ENCODE measurements around the gene PLXDC1. TPM values are rescaled to one million over a fixed set of nuclear protein-coding genes. Genes with fewer than 3 reads are reported as not detected.

PLXDC1 gene
- total RNA-seq, result 0.52 TPM

DNA sequence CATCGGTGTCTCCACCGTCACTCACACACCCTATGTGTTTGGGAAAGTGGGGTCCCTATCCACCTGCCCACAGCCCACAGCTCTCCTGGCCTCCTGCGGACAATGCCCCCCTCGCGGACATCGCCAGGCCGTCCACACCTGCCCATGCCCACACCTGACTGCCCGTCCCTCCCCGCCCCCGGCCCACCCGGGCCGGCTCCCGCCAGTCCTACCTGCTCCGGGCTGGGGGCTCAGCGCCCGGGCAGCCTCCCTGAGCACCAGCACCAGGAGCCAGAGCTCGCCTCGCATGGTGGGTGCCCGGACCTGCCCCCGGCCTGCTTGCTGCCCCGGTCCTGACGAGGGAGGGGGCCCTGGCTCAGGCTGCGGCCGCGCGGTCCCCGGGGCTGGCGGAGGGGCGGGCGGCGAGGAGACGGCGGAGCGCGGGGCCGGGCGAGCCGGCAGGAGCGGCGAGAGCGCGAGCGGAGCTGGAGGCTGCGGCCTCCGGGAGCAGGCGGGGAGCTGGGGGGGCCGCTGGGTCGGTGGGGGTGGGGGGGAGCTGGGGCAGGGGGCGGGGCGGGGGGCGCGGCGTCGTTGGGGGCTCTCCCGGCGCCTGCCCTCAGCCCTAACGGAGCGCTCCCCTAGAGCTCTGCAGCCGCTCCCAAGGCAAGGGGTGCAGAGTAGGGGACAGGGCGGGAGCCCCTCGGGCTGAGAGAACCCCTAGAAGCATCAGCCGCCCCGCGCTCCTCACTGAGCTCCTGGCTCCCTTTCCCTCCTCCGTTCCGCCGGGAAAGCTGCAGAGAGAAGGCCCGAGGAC is at the start of gene PLXDC1:
Gene PLXDC1, minus strand, starts transcription at position 488 of the 793 bp plus-strand sequence. Its CDS starts 200 bp downstream, at position 288.
- peak within 1 kb of the TSS; percentile 83 for H3K27ac ChIP-seq (ENCODE audit: low read depth, low read length)

DNA sequence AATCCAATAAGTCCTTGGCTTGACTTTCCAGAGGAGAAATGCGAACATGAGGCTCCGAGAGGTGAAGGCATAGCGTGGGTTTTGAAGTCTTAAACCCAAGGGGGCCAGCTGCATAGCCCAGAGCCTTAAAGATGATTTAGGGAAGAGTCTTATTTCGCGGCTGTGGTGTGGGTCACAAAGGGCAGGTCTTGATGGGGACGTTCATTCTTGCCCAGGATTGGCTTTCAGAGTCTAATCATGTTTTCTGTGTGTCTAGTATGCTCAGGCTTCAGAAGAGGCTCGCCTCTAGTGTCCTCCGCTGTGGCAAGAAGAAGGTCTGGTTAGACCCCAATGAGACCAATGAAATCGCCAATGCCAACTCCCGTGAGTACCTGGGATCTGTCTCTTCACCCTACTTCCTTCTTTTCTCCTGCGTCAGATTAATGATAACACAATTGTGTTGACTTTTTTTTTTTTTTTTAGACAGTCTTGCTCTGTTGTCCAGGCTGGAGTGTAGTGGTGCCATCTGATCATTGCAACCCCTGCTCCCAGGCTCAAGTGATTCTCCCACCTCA is 49.6 kb upstream of the PLXDC1 start:
- Histone ChIP-seq H3K4me1 (ENCODE audit: control insufficient read depth in 3 of 3, insufficient read depth in 3 of 3, low read length in 3 of 3) (peaks cover 32 to 41% (median 36%) of the 10 kb centered on the region in 3 donors), H3K9me3 (ENCODE audit: control insufficient read depth in 3 of 3, low read length in 3 of 3) (no peaks in the 10 kb centered on the region), H3K36me3 (ENCODE audit: control insufficient read depth in 3 of 3, insufficient read depth in 3 of 3, low read length in 3 of 3) (peaks cover 36 to 39% (median 39%) of the 10 kb centered on the region in 3 donors), H3K4me3 (ENCODE audit: low read length in 3 of 3) (peak overlapping the region; percentile 85 to 98 (median 91)), H3K27ac (ENCODE audit: low read depth, low read length) (peak overlapping the region; percentile 99), H3K27me3 (ENCODE audit: control insufficient read depth in 3 of 3, insufficient read depth in 3 of 3, low read length in 3 of 3) (no peaks in the 10 kb centered on the region), H3K9ac (ENCODE audit: low read depth in 1 of 3, low read length in 3 of 3) (peak overlapping the region; percentile 86 to 96 (median 91))

More for the DNA sequence above, at the start of gene PLXDC1:
- Histone ChIP-seq H3K36me3 (ENCODE audit: control insufficient read depth in 3 of 3, insufficient read depth in 3 of 3, low read length in 3 of 3) (no peaks in the 10 kb centered on the region), H3K9ac (ENCODE audit: low read depth in 1 of 3, low read length in 3 of 3) (peak within 1 kb of the TSS in 2 of 3 donors; percentile 1 to 89), H3K9me3 (ENCODE audit: control insufficient read depth in 3 of 3, low read length in 3 of 3) (no peaks in the 10 kb centered on the region), H3K4me1 (ENCODE audit: control insufficient read depth in 3 of 3, insufficient read depth in 3 of 3, low read length in 3 of 3) (peaks cover 26 to 33% (median 26%) of the 10 kb centered on the region in 3 donors), H3K27me3 (ENCODE audit: control insufficient read depth in 3 of 3, insufficient read depth in 3 of 3, low read length in 3 of 3) (peaks cover 11 to 21% (median 16%) of the 10 kb centered on the region in 3 donors), H3K4me3 (ENCODE audit: low read length in 3 of 3) (peak within 1 kb of the TSS; percentile 43 to 96 (median 95))

DNA sequence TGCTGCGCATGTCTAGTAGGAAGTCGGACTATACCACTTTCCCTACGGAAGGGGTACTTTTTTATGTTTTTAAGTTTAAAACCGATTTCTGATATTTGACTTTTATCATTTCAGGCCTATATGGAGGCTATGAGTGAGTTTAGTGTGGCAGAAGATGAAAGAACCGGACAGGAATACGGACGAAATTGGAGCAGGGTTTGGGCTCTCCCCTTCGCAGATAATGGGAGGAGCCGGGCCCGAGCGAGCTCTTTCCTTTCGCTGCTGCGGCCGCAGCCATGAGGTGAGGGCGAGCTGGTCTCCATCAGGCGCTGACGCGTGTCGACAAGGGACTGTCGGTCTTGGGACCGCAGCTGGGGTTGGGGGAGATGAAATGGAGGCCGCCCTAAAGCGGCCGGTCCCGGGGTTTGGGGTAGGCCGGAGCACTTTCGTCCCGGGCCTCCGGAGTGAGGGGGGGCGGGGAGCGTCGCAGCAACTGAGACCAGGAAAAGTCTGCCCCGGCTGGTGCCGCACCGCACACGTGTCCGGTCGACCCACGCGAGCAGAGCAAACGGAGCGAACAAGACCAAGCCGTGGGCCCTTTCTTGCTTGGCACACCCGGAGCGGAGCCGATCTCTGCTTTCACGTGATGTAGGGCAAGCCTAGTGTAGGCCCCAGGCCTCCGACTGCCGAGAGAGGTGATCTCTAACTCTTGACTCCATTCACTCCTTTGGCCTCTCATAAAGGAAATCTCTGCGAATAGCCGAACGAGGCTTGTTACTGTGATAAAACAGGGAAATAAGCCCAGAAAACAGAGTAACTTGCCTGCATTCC is 48.8 kb upstream of the PLXDC1 start, which contains the start of gene RPL19:
Gene RPL19, plus strand, starts transcription at position 214 of the 810 bp plus-strand sequence. Its CDS starts 62 bp downstream, at position 276.
- Histone ChIP-seq H3K4me1 (ENCODE audit: control insufficient read depth in 3 of 3, insufficient read depth in 3 of 3, low read length in 3 of 3) (peaks cover 40 to 49% (median 44%) of the 10 kb centered on the region in 3 donors), H3K9me3 (ENCODE audit: control insufficient read depth in 3 of 3, low read length in 3 of 3) (no peaks in the 10 kb centered on the region), H3K9ac (ENCODE audit: low read depth in 1 of 3, low read length in 3 of 3) (peak within 1 kb of the TSS; percentile 86 to 96 (median 91))

DNA sequence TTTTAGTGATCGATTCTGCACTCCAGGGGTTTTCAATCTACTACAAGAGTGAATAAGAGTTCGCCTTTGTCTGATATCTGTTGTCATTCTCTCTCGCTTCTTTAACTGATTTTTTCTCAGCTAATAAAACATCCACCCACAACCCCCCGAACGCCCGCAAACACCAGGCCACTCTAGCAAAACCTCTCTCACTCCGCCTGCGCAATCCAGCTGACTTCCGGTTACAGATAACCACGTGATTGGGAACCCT is 48.3 kb upstream of the PLXDC1 start:
- H3K9me3 ChIP-seq (ENCODE audit: control insufficient read depth in 3 of 3, low read length in 3 of 3), result no peaks in the 10 kb centered on the region
- H3K4me3 ChIP-seq (ENCODE audit: low read length in 3 of 3), result peak overlapping the region; percentile 85 to 98 (median 91)
- H3K27me3 ChIP-seq (ENCODE audit: control insufficient read depth in 3 of 3, insufficient read depth in 3 of 3, low read length in 3 of 3), result no peaks in the 10 kb centered on the region
- H3K36me3 ChIP-seq (ENCODE audit: control insufficient read depth in 3 of 3, insufficient read depth in 3 of 3, low read length in 3 of 3), result peaks cover 30 to 34% (median 34%) of the 10 kb centered on the region in 3 donors
- H3K9ac ChIP-seq (ENCODE audit: low read depth in 1 of 3, low read length in 3 of 3), result peak overlapping the region; percentile 86 to 96 (median 91)
- peak overlapping the region; percentile 99 for H3K27ac ChIP-seq (ENCODE audit: low read depth, low read length)
- H3K4me1 ChIP-seq (ENCODE audit: control insufficient read depth in 3 of 3, insufficient read depth in 3 of 3, low read length in 3 of 3), result peaks cover 45 to 54% (median 49%) of the 10 kb centered on the region in 3 donors

More for the DNA sequence above, 48.8 kb upstream of the PLXDC1 start, which contains the start of gene RPL19:
- H3K27me3 ChIP-seq (ENCODE audit: control insufficient read depth in 3 of 3, insufficient read depth in 3 of 3, low read length in 3 of 3), result no peaks in the 10 kb centered on the region
- H3K36me3 ChIP-seq (ENCODE audit: control insufficient read depth in 3 of 3, insufficient read depth in 3 of 3, low read length in 3 of 3), result peaks cover 36 to 39% (median 39%) of the 10 kb centered on the region in 3 donors
- H3K4me3 ChIP-seq (ENCODE audit: low read length in 3 of 3), result peak within 1 kb of the TSS; percentile 85 to 98 (median 91)
- H3K27ac ChIP-seq (ENCODE audit: low read depth, low read length), result peak within 1 kb of the TSS; percentile 99

DNA sequence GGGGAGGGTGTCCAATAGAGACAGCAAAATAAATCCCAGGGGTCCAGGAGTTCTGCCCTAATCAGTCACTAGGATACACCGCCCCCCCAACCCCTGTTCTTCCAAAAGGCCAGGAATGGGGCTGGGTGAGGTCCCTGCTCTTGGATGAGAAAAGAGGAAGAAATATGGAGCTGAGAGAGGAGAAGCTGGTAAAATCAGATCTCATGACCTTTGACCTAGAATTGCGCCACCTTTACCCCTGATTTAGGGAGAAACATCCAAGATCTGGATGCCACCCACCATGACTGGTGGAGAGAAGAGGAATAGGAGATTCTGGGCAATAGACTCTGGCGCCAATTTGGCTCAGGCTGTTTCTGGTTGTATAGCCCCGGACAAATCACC is 46.7 kb upstream of the PLXDC1 start:
- peaks cover 16 to 20% (median 19%) of the 10 kb centered on the region in 3 donors for H3K36me3 ChIP-seq (ENCODE audit: control insufficient read depth in 3 of 3, insufficient read depth in 3 of 3, low read length in 3 of 3)
- H3K9me3 ChIP-seq (ENCODE audit: control insufficient read depth in 3 of 3, low read length in 3 of 3), result no peaks in the 10 kb centered on the region
- peak overlapping the region; percentile 99 for H3K27ac ChIP-seq (ENCODE audit: low read depth, low read length)
- H3K4me1 ChIP-seq (ENCODE audit: control insufficient read depth in 3 of 3, insufficient read depth in 3 of 3, low read length in 3 of 3), result peaks cover 58 to 67% (median 59%) of the 10 kb centered on the region in 3 donors
- peak overlapping the region in 1 of 3 donors; percentile 51 for H3K9ac ChIP-seq (ENCODE audit: low read depth in 1 of 3, low read length in 3 of 3)
- H3K4me3 ChIP-seq (ENCODE audit: low read length in 3 of 3), result peak overlapping the region; percentile 51 to 77 (median 72)
- no peaks in the 10 kb centered on the region for H3K27me3 ChIP-seq (ENCODE audit: control insufficient read depth in 3 of 3, insufficient read depth in 3 of 3, low read length in 3 of 3)

DNA sequence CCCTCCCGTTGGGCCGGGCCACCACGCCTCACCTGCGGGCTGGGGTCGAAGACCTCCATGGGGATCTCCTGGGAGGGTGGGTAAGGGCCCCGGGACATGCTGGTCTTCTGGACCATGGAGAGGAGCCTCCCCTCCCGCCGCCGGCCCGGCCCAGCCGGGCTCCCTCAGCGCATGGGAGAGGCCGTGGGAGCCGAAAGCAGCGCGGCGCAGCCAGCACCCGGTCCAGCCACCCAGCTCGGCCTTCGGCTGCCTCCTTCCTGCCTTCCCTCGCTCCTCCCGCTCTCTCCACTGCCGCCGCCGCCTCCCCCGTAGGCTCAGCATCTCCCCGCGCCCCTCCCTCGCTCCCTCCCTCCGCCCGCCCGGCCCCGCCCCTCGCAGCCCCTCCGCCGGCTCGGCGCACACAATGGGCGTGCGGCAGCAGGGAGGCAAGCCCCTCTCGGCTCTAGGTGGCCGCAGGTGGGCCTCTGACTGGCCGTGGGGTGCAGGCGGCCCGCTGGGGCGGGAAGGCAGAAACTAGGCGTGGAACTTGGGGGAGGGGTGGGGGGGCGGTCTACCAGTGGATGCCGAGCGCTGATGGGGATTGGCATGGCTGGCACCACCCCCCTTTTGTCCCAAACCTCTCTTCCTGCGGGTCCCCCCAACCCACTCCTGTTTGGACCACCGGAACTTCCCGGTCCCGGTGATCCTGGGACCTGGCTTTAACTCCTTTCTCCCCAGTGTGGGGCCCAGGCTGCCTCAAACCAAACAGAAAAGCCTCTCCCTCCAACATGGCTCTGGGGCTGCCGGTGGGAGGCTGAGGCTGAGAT is 46.1 kb upstream of the PLXDC1 start, which contains the start of gene CACNB1:
Gene CACNB1, minus strand, starts transcription at position 290 of the 806 bp plus-strand sequence. Its CDS starts 174 bp downstream, at position 116.
- Histone ChIP-seq H3K27ac (ENCODE audit: low read depth, low read length) (peak within 1 kb of the TSS; percentile 99), H3K9ac (ENCODE audit: low read depth in 1 of 3, low read length in 3 of 3) (peak within 1 kb of the TSS; percentile 74 to 89 (median 88)), H3K9me3 (ENCODE audit: control insufficient read depth in 3 of 3, low read length in 3 of 3) (no peaks in the 10 kb centered on the region), H3K4me3 (ENCODE audit: low read length in 3 of 3) (peak within 1 kb of the TSS; percentile 69 to 77 (median 72)), H3K27me3 (ENCODE audit: control insufficient read depth in 3 of 3, insufficient read depth in 3 of 3, low read length in 3 of 3) (no peaks in the 10 kb centered on the region), H3K36me3 (ENCODE audit: control insufficient read depth in 3 of 3, insufficient read depth in 3 of 3, low read length in 3 of 3) (peaks cover 16 to 20% (median 16%) of the 10 kb centered on the region in 3 donors), H3K4me1 (ENCODE audit: control insufficient read depth in 3 of 3, insufficient read depth in 3 of 3, low read length in 3 of 3) (peaks cover 62 to 70% (median 62%) of the 10 kb centered on the region in 3 donors)

DNA sequence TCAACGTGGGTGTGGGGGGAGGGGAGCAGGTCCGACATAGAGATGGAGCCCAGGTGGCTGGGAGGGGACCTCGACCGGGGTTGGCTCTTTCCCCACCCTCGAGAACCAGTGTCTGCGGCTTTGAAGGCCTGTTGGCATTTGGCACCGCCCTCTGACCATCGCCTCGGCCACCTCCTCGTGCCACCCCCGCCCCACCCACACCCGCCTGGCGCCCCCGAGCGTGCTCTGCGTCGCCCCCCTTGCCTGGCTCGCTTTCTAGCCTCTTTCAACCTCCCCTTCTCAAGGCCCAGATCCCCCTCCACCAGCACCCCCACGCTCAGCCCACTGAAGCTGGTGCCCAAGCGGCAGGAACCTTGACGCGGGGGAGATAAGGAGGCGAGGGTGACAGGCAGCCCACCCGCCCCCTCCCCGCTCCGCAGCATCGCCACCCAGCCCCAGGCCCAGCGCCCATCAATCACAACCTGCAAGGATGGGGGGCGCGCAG is 45.4 kb upstream of the PLXDC1 start:
- H3K4me1 ChIP-seq (ENCODE audit: control insufficient read depth in 3 of 3, insufficient read depth in 3 of 3, low read length in 3 of 3), result peaks cover 66 to 70% (median 67%) of the 10 kb centered on the region in 3 donors
- no peaks in the 10 kb centered on the region for H3K9me3 ChIP-seq (ENCODE audit: control insufficient read depth in 3 of 3, low read length in 3 of 3)
- H3K4me3 ChIP-seq (ENCODE audit: low read length in 3 of 3), result peak overlapping the region; percentile 69 to 77 (median 72)
- no peaks in the 10 kb centered on the region for H3K27me3 ChIP-seq (ENCODE audit: control insufficient read depth in 3 of 3, insufficient read depth in 3 of 3, low read length in 3 of 3)
- peak overlapping the region; percentile 74 to 89 (median 88) for H3K9ac ChIP-seq (ENCODE audit: low read depth in 1 of 3, low read length in 3 of 3)
- H3K36me3 ChIP-seq (ENCODE audit: control insufficient read depth in 3 of 3, insufficient read depth in 3 of 3, low read length in 3 of 3), result peaks cover 8 to 19% (median 14%) of the 10 kb centered on the region in 3 donors
- H3K27ac ChIP-seq (ENCODE audit: low read depth, low read length), result peak overlapping the region; percentile 99

DNA sequence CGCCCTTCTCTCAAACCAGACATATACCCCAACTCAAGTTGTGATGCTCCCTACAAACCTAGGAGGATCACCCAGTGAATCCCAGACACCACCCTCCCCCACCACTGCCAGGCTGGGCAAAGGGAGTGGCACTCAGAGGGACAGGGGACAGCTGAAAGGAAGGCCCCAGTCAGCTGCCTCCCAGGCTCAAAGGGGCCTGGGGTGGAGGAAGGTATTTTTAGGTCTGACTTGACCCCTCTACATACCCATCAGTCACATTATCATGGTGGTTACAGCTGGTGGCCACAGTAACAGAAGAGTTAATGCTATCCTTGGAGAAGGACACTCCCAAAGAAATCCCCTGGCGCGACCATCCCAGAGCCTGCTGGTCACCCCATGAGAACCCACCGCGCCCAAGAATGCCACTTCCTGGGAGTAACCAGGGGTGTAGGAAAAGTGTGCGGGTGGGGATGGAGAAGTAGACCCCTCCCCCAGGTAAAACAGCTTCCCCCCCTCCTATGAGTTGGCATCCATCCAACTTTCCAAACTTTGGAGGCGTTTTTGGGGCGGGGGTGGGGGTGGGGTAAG is 44.9 kb upstream of the PLXDC1 start:
- peaks cover 67 to 70% (median 68%) of the 10 kb centered on the region in 3 donors for H3K4me1 ChIP-seq (ENCODE audit: control insufficient read depth in 3 of 3, insufficient read depth in 3 of 3, low read length in 3 of 3)
- peak overlapping the region; percentile 99 for H3K27ac ChIP-seq (ENCODE audit: low read depth, low read length)
- peak overlapping the region; percentile 48 to 77 (median 72) for H3K4me3 ChIP-seq (ENCODE audit: low read length in 3 of 3)
- no peaks in the 10 kb centered on the region for H3K9me3 ChIP-seq (ENCODE audit: control insufficient read depth in 3 of 3, low read length in 3 of 3)
- peak overlapping the region; percentile 63 to 89 (median 88) for H3K9ac ChIP-seq (ENCODE audit: low read depth in 1 of 3, low read length in 3 of 3)
- peaks cover 4 to 16% (median 10%) of the 10 kb centered on the region in 3 donors for H3K36me3 ChIP-seq (ENCODE audit: control insufficient read depth in 3 of 3, insufficient read depth in 3 of 3, low read length in 3 of 3)
- no peaks in the 10 kb centered on the region for H3K27me3 ChIP-seq (ENCODE audit: control insufficient read depth in 3 of 3, insufficient read depth in 3 of 3, low read length in 3 of 3)
